ENCODE results near the gene CSPG4.

GRCh38 chr15:75761446-75762356 lies 49.1 kb upstream of the CSPG4 start:
- TF ChIP-seq USF2 (CRISPR knock-in tag; IDR thresholded peaks at IDR 0.05) (no peak), POLR3G (IDR thresholded peaks at IDR 0.05; ENCODE audit: extremely low read depth, insufficient read length, insufficient replicate concordance) (no peak), ZKSCAN1 (IDR thresholded peaks at IDR 0.05; ENCODE audit: low read depth, low read length) (no peak), CREM (IDR thresholded peaks at IDR 0.05; ENCODE audit: low read depth) (no peak), ARID2 (IDR thresholded peaks at IDR 0.05) (no peak), CTCF (IDR thresholded peaks at IDR 0.05 in 2 of 3, conservative IDR thresholded peaks at IDR 0.05 in 1 of 3; ENCODE audit: insufficient read depth in 2 of 3, low read depth in 1 of 3, low read length in 3 of 3) (no peak), ZBTB7A (IDR thresholded peaks at IDR 0.05; ENCODE audit: borderline replicate concordance, control insufficient read depth, low read depth, low read length) (no peak), USF1 (CRISPR knock-in tag; IDR thresholded peaks at IDR 0.05) (no peak), RAD21 (CRISPR knock-in tag; conservative IDR thresholded peaks at IDR 0.05 in 1 of 2, IDR thresholded peaks at IDR 0.05 in 1 of 2) (no peak), IRF2 (CRISPR knock-in tag; IDR thresholded peaks at IDR 0.05) (no peak), EZH2 (IDR thresholded peaks at IDR 0.05; ENCODE audit: borderline replicate concordance, low read depth, low read length) (no peak), FOS (IDR thresholded peaks at IDR 0.05; ENCODE audit: extremely low read depth, insufficient read length) (no peak), POLR2A (conservative IDR thresholded peaks at IDR 0.05) (no peak), MXD1 (CRISPR knock-in tag; IDR thresholded peaks at IDR 0.05; ENCODE audit: borderline replicate concordance, poor library complexity, severe bottlenecking) (no peak)
